Motor neuron (in vitro differentiated cells): Measurements from ENCODE around the gene NRAP. TPM values are rescaled to one million over a fixed set of nuclear protein-coding genes. Genes with fewer than 3 reads are reported as not detected.

Source experiments
- ATAC-seq, 8 experiments: fragments of 200-7000 bp; cut with Tn5 transposase; replicated peaks in 6 of 8; 2 replicates each; pipeline ENCODE4 v1.8.0; 2021; ENCODE audit warnings: mild to moderate bottlenecking in 8 of 8, moderate library complexity in 8 of 8
- H3K27ac ChIP-seq, 2 donors: fragments of 250-450 bp; sonication (Bioruptor Pico); 2 replicates each; pipeline ENCODE4 v1.9.0; 2021; ENCODE audit warnings: antibody characterized with exemption in 2 of 2, mild to moderate bottlenecking in 2 of 2, moderate library complexity in 1 of 2
- H3K4me1 ChIP-seq, 2 donors: fragments of 250-450 bp; sonication (Bioruptor Pico); replicated peaks in 1 of 2; 2 replicates each; pipeline ENCODE4 v1.6.1; 2021; ENCODE audit warnings: antibody characterized with exemption in 2 of 2, mild to moderate bottlenecking in 2 of 2, moderate library complexity in 1 of 2
- H3K4me3 ChIP-seq, 5 donors: fragments of 250-450 bp; sonication (Bioruptor Pico); 2 replicates each; pipeline ENCODE4 v1.9.0; 2021; ENCODE audit warnings: antibody characterized with exemption in 5 of 5, mild to moderate bottlenecking in 5 of 5, moderate library complexity in 4 of 5
- WGBS, 10 experiments: fragments of 450-650 bp; shearing (Covaris generic); methylation state at CpG; one replicate each; pipeline ENCODE4 v1.0.0; 2022; 5-methylcytosine and 5-hydroxymethylcytosine counted together
- in situ Hi-C, 9 experiments: fragments of 400-800 bp; cut with MboI; loops; one replicate each; pipeline ENCODE4 v1.15.0; 2021; ENCODE audit warnings: low sequenced_read_pairs in 9 of 9, low pct_unique_long_range_greater_than_20kb in 2 of 9; ENCODE audit not compliant: unreplicated experiment in 9 of 9
- total RNA-seq, 8 experiments: library from RNA; unstranded; fragments of 300-600 nt; gene quantifications; 2 replicates each; pipeline versions ENCODE4 v1.2.3 to v1.2.4, GENCODE V29; 2022

The NRAP gene
- total RNA-seq, 8 experiments from 2014 or later, result 0.15 to 5.3 (median 1.3) TPM; not detected in 2

- 0 to 100% (median 58%) methylated on average over 1 to 2 of the region's 3 CpGs; no CpG with 5 or more reads in 3 of the 10 experiments for WGBS, 10 experiments
- in situ Hi-C loops, result no loop called here
- no peak overlapping the region for H3K27ac ChIP-seq
- no peak overlapping the region for H3K4me3 ChIP-seq
- peaks cover 0 to 4% of the 10 kb centered on the region in 2 donors for H3K4me1 ChIP-seq
- peak in 6 of 8 experiments; percentile 28 to 64 (median 44) for ATAC-seq
These were observed 16.0 kb downstream of the NRAP start for GRCh38 chr10:113647812-113648211.

GRCh38 chr10:113646336-113647201 is 17.3 kb downstream of the NRAP start:
- Histone ChIP-seq H3K4me3 (no peak overlapping the region), H3K27ac (no peak overlapping the region), H3K4me1 (peaks cover 0 to 4% of the 10 kb centered on the region in 2 donors)
- ATAC-seq, result peak in 2 of 8 experiments; percentile 10 to 36
- in situ Hi-C loops, result no loop called here
- 47 to 100% (median 83%) methylated on average over 1 to 10 of the region's 10 CpGs; no CpG with 5 or more reads in 1 of the 10 experiments for WGBS, 10 experiments

- Histone ChIP-seq H3K4me3 (no peak overlapping the region), H3K27ac (no peak overlapping the region), H3K4me1 (peaks cover 0 to 4% of the 10 kb centered on the region in 2 donors)
- WGBS, 10 experiments, result 0 to 95% (median 56%) methylated on average over 2 to 7 of the region's 7 CpGs
- in situ Hi-C loops, result no loop called here
- peak in 3 of 8 experiments; percentile 72 to 79 (median 78) for ATAC-seq
These were observed 19.4 kb downstream of the NRAP start for GRCh38 chr10:113644185-113645120.

- H3K4me3 ChIP-seq, result no peak overlapping the region
- WGBS, 10 experiments, result 21 to 96% (median 78%) methylated on average over 2 to 4 of the region's 4 CpGs; no CpG with 5 or more reads in 1 of the 10 experiments
- in situ Hi-C loops, result no loop called here
- H3K27ac ChIP-seq, result no peak overlapping the region
- ATAC-seq, result no peak
- peaks cover 0 to 4% of the 10 kb centered on the region in 2 donors for H3K4me1 ChIP-seq
These were observed 20.7 kb downstream of the NRAP start for GRCh38 chr10:113643183-113643582.

DNA sequence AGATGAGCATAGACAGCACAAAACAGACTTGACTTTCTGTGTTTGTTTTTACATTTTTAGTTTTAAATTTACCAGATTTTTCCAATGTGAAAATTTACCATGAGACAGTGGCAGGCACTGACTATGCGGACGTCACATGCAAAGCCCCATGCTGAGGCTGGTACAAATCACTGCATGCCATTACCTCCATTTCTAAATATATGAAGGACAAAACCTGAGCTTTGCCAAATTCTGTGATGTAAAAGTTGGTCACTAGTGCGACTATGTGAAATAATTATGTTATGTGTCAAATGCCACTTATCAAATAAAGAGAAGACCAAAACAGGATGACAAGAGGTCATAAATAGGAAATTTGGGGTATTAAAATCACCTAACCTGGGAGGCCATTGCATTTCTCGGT is 22.1 kb downstream of the NRAP start:
- no peak for ATAC-seq
- 0 to 92% (median 72%) methylated on average over 1 to 4 of the region's 4 CpGs for WGBS, 10 experiments
- no peak overlapping the region for H3K27ac ChIP-seq
- in situ Hi-C loops, result no loop called here
- peaks cover 0 to 4% of the 10 kb centered on the region in 2 donors for H3K4me1 ChIP-seq
- no peak overlapping the region for H3K4me3 ChIP-seq

GRCh38 chr10:113639966-113640365 is 23.9 kb downstream of the NRAP start:
- no peak overlapping the region for H3K4me3 ChIP-seq
- WGBS, 10 experiments, result 45 to 95% (median 88%) methylated on average over 1 to 3 of the region's 3 CpGs; no CpG with 5 or more reads in 1 of the 10 experiments
- in situ Hi-C loops, result no loop called here

DNA sequence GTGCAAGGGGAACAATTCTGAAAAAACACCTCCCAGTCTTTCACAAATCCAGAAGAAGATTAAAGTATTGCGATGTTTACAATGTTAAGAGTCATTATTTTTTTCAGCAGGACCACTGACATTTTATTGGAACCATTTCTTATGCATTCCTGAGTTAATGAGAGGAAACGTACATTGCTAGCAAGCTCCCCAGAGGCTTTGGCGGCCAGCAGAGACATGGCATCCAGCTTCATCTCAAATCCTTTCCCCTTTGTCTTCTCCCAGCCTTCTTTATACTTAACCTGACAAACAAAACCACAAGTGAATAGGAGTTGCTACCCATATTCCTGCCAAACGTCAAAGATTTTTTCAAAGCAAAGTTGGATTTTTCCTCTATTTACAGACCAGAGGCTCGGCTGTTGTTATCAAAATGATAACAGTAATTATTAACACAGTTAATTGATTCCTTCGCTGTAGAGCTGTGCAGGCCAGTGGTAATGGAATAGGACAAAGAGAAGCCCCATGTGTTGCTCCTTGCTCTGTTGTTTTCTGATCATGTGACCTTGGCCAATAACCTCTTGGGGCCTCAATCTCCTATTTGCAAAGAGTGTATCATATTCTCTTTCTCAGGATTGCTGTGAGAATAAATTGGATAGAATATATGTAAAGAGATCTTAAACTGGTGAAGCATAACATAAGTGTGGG is 32.0 kb downstream of the NRAP start:
- in situ Hi-C loops, result no loop called here
- no peak overlapping the region for H3K27ac ChIP-seq
- peak in 1 of 8 experiments; percentile 64 for ATAC-seq
- H3K4me3 ChIP-seq, result no peak overlapping the region
- H3K4me1 ChIP-seq, result peaks cover 7% of the 10 kb centered on the region in 2 donors
- 7 to 81% (median 55%) methylated on average over 1 to 6 of the region's 6 CpGs for WGBS, 10 experiments

More at GRCh38 chr10:113639966-113640365, 23.9 kb downstream of the NRAP start:
- no peak for ATAC-seq
- Histone ChIP-seq H3K27ac (no peak overlapping the region), H3K4me1 (peaks cover 0 to 4% of the 10 kb centered on the region in 2 donors)

DNA sequence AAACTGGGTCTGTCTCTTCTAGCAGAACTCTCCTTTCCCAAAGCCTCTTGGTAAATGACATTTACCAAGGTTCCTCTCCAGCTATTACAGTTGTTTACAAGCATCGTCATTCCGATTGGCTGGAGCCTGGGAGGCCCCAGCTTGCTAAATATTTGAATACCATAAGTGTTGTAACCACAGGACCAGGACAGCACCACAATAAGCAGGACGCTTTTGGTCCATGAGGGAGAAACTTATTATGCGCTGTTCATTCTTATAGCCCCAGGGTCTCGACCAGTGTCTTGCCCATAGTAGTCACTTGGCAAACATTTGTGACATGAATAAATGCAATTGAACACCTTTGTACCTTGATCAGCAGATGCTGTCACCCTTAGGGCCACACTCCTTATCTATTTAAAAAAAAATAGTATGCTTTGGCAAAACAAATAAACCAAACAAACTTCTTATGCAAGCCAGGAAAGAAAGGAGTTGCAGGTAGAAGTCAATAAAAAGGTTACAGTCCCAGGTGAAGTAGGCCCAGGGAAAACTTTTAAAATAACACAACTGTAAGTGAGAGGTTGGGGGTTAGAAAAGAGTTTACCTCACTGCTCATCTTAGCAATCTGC is 32.8 kb downstream of the NRAP start:
- no peak for ATAC-seq
- in situ Hi-C loops, result no loop called here
- Histone ChIP-seq H3K4me3 (no peak overlapping the region), H3K4me1 (peaks cover 7% of the 10 kb centered on the region in 2 donors), H3K27ac (no peak overlapping the region)
- WGBS, 10 experiments, result 40 to 100% (median 92%) methylated on average over 2 to 5 of the region's 5 CpGs; no CpG with 5 or more reads in 2 of the 10 experiments

DNA sequence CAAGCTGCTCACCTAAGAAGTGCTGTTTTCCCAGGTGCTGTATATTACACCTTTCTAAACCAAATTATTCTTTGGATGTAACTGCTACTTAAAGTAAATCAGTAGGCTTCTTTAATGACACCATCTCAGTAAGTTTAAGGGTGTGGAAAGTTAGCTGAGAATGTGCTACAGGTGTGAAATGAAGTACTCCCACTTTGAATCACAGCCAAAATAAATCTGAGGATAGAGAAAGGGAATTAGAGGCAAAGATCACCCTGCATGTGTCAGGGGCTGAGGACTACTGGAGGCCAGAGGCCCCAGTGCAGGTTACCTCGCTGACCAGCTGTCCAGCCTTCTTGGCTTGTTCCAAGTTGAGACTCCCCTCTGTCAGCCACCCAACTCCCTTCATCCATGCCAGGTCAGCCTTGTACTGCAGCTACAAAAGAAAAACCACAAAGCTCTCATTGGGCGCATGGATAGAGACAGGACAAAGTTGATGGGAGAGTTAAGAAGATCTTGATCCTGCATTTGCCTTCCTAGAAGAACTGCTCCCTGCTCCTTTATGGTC is 35.2 kb downstream of the NRAP start:
- no peak overlapping the region for H3K4me3 ChIP-seq
- WGBS, 10 experiments, result 0 to 100% (median 65%) methylated on average over 1 to 2 of the region's 2 CpGs; no CpG with 5 or more reads in 4 of the 10 experiments
- peaks cover 7% of the 10 kb centered on the region in 2 donors for H3K4me1 ChIP-seq
- no peak overlapping the region for H3K27ac ChIP-seq
- in situ Hi-C loops, result no loop called here
- ATAC-seq, result no peak

GRCh38 chr10:113627836-113628235 is 36.0 kb downstream of the NRAP start:
- Histone ChIP-seq H3K4me1 (peaks cover 7% of the 10 kb centered on the region in 2 donors), H3K27ac (no peak overlapping the region), H3K4me3 (no peak overlapping the region)
- ATAC-seq, result no peak
- 7 to 100% (median 79%) methylated on average over 1 to 6 of the region's 6 CpGs for WGBS, 10 experiments
- in situ Hi-C loops, result no loop called here

- in situ Hi-C loops, result no loop called here
- WGBS, 10 experiments, result 0 to 89% (median 37%) methylated on average over 1 to 4 of the region's 5 CpGs; no CpG with 5 or more reads in 4 of the 10 experiments
- H3K27ac ChIP-seq, result no peak overlapping the region
- no peak overlapping the region for H3K4me3 ChIP-seq
- H3K4me1 ChIP-seq, result peaks cover 1 to 4% of the 10 kb centered on the region in 2 donors
- ATAC-seq, result no peak
These were observed 37.0 kb downstream of the NRAP start for GRCh38 chr10:113626809-113627355.
